Prostate gland (tissue), 2 donors: Measurements from ENCODE around the gene BICD1.

Source experiments
- POLR2A ChIP-seq: fragments of 450-650 bp; IDR thresholded peaks from one replicate; pipeline ENCODE4 v1.6.1; 2016; ENCODE audit warnings: antibody characterized with exemption, mild to moderate bottlenecking
- POLR2AphosphoS5 ChIP-seq: sonication (generic); formaldehyde crosslinking; IDR thresholded peaks from one replicate; pipeline ENCODE4 v1.6.1; 2017; ENCODE audit warnings: antibody characterized with exemption
- TF ChIP-seq, protein P1 (sequence below), 4 experiments: fragments of 200-600 bp in 2 of 4; fragments of 450-650 bp in 2 of 4; sonication (generic) in 2 of 4; IDR thresholded peaks; 1 replicate in 3 of 4; 2 replicates in 1 of 4; pipeline ENCODE4 v1.5.1; 2016 to 2019; ENCODE audit warnings: antibody characterized with exemption in 4 of 4, mild to moderate bottlenecking in 2 of 4, moderate library complexity in 2 of 4

GRCh38 chr12:32066206-32066605, 40.4 kb upstream of the BICD1 start:
- TF ChIP-seq POLR2A (no peak), POLR2AphosphoS5 (no peak)
- TF ChIP-seq, protein P1, sequence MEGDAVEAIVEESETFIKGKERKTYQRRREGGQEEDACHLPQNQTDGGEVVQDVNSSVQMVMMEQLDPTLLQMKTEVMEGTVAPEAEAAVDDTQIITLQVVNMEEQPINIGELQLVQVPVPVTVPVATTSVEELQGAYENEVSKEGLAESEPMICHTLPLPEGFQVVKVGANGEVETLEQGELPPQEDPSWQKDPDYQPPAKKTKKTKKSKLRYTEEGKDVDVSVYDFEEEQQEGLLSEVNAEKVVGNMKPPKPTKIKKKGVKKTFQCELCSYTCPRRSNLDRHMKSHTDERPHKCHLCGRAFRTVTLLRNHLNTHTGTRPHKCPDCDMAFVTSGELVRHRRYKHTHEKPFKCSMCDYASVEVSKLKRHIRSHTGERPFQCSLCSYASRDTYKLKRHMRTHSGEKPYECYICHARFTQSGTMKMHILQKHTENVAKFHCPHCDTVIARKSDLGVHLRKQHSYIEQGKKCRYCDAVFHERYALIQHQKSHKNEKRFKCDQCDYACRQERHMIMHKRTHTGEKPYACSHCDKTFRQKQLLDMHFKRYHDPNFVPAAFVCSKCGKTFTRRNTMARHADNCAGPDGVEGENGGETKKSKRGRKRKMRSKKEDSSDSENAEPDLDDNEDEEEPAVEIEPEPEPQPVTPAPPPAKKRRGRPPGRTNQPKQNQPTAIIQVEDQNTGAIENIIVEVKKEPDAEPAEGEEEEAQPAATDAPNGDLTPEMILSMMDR (IDR thresholded peaks at IDR 0.05), result no peak
